ENCODE data around the gene RPL29.

DNA sequence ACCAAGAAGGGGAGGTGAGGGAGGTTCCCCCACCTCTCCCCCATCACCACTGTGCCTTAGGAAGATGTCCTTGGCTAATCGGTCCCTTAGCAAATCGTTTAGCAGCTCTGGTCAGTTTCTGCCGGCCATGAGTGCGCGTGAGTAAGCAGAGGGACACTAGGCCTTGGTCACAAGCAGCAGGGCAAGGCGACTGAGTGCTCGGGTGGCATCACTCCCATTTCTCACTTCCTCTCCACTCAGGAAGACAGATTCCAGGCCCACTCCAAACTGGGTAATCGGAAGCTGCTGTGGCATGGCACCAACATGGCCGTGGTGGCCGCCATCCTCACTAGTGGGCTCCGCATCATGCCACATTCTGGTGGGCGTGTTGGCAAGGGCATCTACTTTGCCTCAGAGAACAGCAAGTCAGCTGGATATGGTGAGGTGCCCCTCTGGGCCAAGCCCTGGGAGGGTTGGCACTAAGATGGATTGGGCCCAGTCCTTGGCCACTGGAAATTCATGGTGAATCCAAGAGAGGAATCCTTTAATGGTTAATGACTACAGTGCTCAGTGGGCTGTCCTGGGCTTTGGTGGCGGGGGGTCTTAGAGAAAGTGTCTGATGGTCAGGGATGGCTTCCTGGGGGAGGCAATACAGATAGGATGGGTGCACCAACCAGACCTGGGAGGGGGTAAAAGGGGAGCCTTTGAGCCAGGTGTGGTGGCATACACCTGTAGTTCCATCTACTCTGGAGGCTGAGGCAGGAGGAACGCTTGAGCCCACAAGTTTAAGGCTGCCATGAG, 49.6 kb downstream of the RPL29 start:
- TF ChIP-seq, protein P1, sequence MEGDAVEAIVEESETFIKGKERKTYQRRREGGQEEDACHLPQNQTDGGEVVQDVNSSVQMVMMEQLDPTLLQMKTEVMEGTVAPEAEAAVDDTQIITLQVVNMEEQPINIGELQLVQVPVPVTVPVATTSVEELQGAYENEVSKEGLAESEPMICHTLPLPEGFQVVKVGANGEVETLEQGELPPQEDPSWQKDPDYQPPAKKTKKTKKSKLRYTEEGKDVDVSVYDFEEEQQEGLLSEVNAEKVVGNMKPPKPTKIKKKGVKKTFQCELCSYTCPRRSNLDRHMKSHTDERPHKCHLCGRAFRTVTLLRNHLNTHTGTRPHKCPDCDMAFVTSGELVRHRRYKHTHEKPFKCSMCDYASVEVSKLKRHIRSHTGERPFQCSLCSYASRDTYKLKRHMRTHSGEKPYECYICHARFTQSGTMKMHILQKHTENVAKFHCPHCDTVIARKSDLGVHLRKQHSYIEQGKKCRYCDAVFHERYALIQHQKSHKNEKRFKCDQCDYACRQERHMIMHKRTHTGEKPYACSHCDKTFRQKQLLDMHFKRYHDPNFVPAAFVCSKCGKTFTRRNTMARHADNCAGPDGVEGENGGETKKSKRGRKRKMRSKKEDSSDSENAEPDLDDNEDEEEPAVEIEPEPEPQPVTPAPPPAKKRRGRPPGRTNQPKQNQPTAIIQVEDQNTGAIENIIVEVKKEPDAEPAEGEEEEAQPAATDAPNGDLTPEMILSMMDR (IDR thresholded peaks at IDR 0.05; ENCODE audit: insufficient read depth, low read length) = no peak
- no peak for TF ChIP-seq GABPA (IDR thresholded peaks at IDR 0.05; ENCODE audit: low read depth)

Data from HL-60 (cell line).